GM12878 (cell line): ENCODE measurements around the gene CDC42BPA. TPM values are rescaled to one million over a fixed set of nuclear protein-coding genes. Genes with fewer than 3 reads are reported as not detected.

Source experiments
- ATAC-seq: fragments of 200-7000 bp; cut with Tn5 transposase; 3 replicates; pipeline ENCODE4 v1.9.1; 2020; ENCODE audit warnings: mild to moderate bottlenecking, moderate library complexity
- BruUV-seq: library from RNA; stranded (reverse); fragments of 400-500 nt; replicated peaks from 2 replicates; lab custom pipeline; 2021; lab: Mats Ljungman, UMichigan
- CTCF ChIA-PET: fragments of 300-600 bp; sonication (Branson Sonifier 250); formaldehyde crosslinking; extraction: SDS; loops from one replicate; lab custom pipeline; 2021; ENCODE audit warnings: inconsistent platforms; lab: Yijun Ruan, JAX
- POLR2A ChIA-PET: fragments of 350-600 bp; formaldehyde crosslinking; extraction: SDS; loops from one replicate; lab custom pipeline; 2021; ENCODE audit warnings: inconsistent platforms; lab: Charles Lee
- RAD21 ChIA-PET: fragments of 300-600 bp; sonication (Branson Sonifier 250); formaldehyde crosslinking; loops from one replicate; lab custom pipeline; 2023; ENCODE audit warnings: antibody characterized with exemption; ENCODE audit not compliant: unreplicated experiment; lab: Charles Lee
- SMC1A ChIA-PET: fragments of 300-600 bp; sonication (Branson Sonifier 250); formaldehyde crosslinking; loops from one replicate; lab custom pipeline; 2023; ENCODE audit not compliant: unreplicated experiment, uncharacterized antibody; lab: Charles Lee
- DNase-seq: peaks from one replicate; pipeline ENCODE4 v3.0.0-alpha.2; 2011; ENCODE audit warnings: low read depth, low spot score
- FAIRE-seq: peaks from 3 replicates; lab custom pipeline; 2011; peaks lifted over from hg19 to GRCh38; lab: Jason Lieb, UNC
- H2AFZ ChIP-seq: 2 replicates; pipeline ENCODE4 v1.6.0; 2011; ENCODE audit warnings: low read depth, low read length, control low read depth; ENCODE audit not compliant: control insufficient read depth
- H3K27ac ChIP-seq: 2 replicates; pipeline ENCODE4 v1.5.1; 2011; ENCODE audit warnings: control low read depth; ENCODE audit not compliant: control insufficient read depth, insufficient read depth
- H3K27me3 ChIP-seq, 2 experiments: replicated peaks in 1 of 2; 2 replicates each; pipeline versions ENCODE4 v1.6.0 to v1.6.1; 2011; ENCODE audit warnings: low read length in 1 of 2; ENCODE audit not compliant: control insufficient read depth in 2 of 2, insufficient read depth in 2 of 2
- H3K36me3 ChIP-seq, 2 experiments: 2 replicates each; pipeline ENCODE4 v1.5.1; 2011; ENCODE audit warnings: low read length in 1 of 2; ENCODE audit not compliant: control insufficient read depth in 2 of 2, insufficient read depth in 2 of 2
- H3K4me1 ChIP-seq: 2 replicates; pipeline ENCODE4 v1.6.1; 2011; ENCODE audit warnings: mild to moderate bottlenecking, low read length, moderate library complexity, mixed read lengths; ENCODE audit not compliant: control insufficient read depth, insufficient read depth
- H3K4me2 ChIP-seq: 2 replicates; pipeline ENCODE4 v1.6.0; 2011; ENCODE audit warnings: control low read depth; ENCODE audit not compliant: control insufficient read depth, insufficient read depth
- H3K4me3 ChIP-seq: fragments of 200-600 bp; sonication (generic); 2 replicates; pipeline ENCODE4 v1.5.1; 2016
- H3K79me2 ChIP-seq: 2 replicates; pipeline ENCODE4 v1.6.0; 2011; ENCODE audit warnings: low read length; ENCODE audit not compliant: control insufficient read depth, insufficient read depth
- H3K9ac ChIP-seq: 2 replicates; pipeline ENCODE4 v1.8.0; 2011; ENCODE audit warnings: low read length, control low read depth, mixed read lengths; ENCODE audit not compliant: control insufficient read depth, insufficient read depth
- H3K9me3 ChIP-seq: replicated peaks from 3 replicates; pipeline ENCODE4 v1.5.1; 2011; ENCODE audit warnings: mild to moderate bottlenecking, low read length; ENCODE audit not compliant: control insufficient read depth, insufficient read depth
- H4K20me1 ChIP-seq: 2 replicates; pipeline ENCODE4 v1.6.0; 2011; ENCODE audit not compliant: control insufficient read depth, insufficient read depth
- ASH2L ChIP-seq: fragments of 300-600, 200-600 bp; sonication (generic); IDR thresholded peaks from 2 replicates; pipeline ENCODE4 v1.6.1; 2017; ENCODE audit warnings: low read depth, mild to moderate bottlenecking, borderline replicate concordance
- BHLHE40 ChIP-seq, 2 experiments: fragments of 450-650 bp in 1 of 2; IDR thresholded peaks; 2 replicates each; pipeline ENCODE4 v1.6.1; 2011 to 2017; ENCODE audit warnings: low read depth in 2 of 2, borderline replicate concordance in 1 of 2, improper control_type of control experiment in 1 of 2, low read length in 1 of 2, mild to moderate bottlenecking in 1 of 2
- CBX5 ChIP-seq: sonication (generic); IDR thresholded peaks from 2 replicates; pipeline ENCODE4 v1.6.1; 2016; ENCODE audit warnings: low read depth, moderate library complexity, mild to moderate bottlenecking, inconsistent platforms
- CHD2 ChIP-seq: IDR thresholded peaks from 2 replicates; pipeline ENCODE4 v1.6.1; 2011; ENCODE audit warnings: low read depth, low read length, improper control_type of control experiment, borderline replicate concordance
- CHD4 ChIP-seq: fragments of 200-600 bp; sonication (generic); IDR thresholded peaks from 2 replicates; pipeline ENCODE4 v1.6.1; 2016; ENCODE audit warnings: mild to moderate bottlenecking
- EP300 ChIP-seq, 2 experiments: fragments of 150-350 bp in 1 of 2; IDR thresholded peaks; 2 replicates each; pipeline ENCODE4 v1.6.1; 2011 to 2012; ENCODE audit warnings: low read depth in 2 of 2, low read length in 2 of 2, borderline replicate concordance in 1 of 2, improper control_type of control experiment in 1 of 2, inconsistent platforms in 1 of 2; ENCODE audit not compliant: control insufficient read depth in 1 of 2
- EZH2 ChIP-seq: IDR thresholded peaks from 2 replicates; pipeline ENCODE4 v1.6.1; 2012; ENCODE audit warnings: low read depth, mild to moderate bottlenecking, control low read depth, inconsistent platforms, low read length, borderline replicate concordance; ENCODE audit not compliant: control insufficient read depth
- HDAC2 ChIP-seq: fragments of 200-600 bp; sonication (generic); IDR thresholded peaks from 2 replicates; pipeline ENCODE4 v1.6.1; 2017
- KDM1A ChIP-seq: fragments of 200-600 bp; sonication (generic); IDR thresholded peaks from 2 replicates; pipeline ENCODE4 v1.6.1; 2016; ENCODE audit warnings: borderline replicate concordance
- KLF5 ChIP-seq: fragments of 450-650 bp; IDR thresholded peaks from 2 replicates; pipeline ENCODE4 v1.6.1; 2014; ENCODE audit warnings: mild to moderate bottlenecking; ENCODE audit not compliant: partially characterized antibody
- LARP7 ChIP-seq: fragments of 450-650 bp; IDR thresholded peaks from 2 replicates; pipeline ENCODE4 v1.6.1; 2017; ENCODE audit warnings: mild to moderate bottlenecking
- SIX5 ChIP-seq: IDR thresholded peaks from 2 replicates; pipeline ENCODE4 v1.6.1; 2011; ENCODE audit warnings: mild to moderate bottlenecking, low read depth, low read length, moderate library complexity; ENCODE audit not compliant: severe bottlenecking
- TAF1 ChIP-seq: IDR thresholded peaks from 2 replicates; pipeline ENCODE4 v1.6.1; 2011; ENCODE audit warnings: mild to moderate bottlenecking, low read depth, low read length, borderline replicate concordance
- TBL1XR1 ChIP-seq: IDR thresholded peaks from 2 replicates; pipeline ENCODE4 v1.6.1; 2012; ENCODE audit warnings: low read depth, low read length, improper control_type of control experiment
- whole genome bisulfite sequencing: methylation state at CpG from one replicate; pipeline ENCODE4 v1.1.6; 2016; ENCODE audit warnings: low lambda C conversion rate; ENCODE audit not compliant: insufficient replicate concordance, insufficient coverage; ENCODE audit errors: missing lambda C conversion rate; 5-methylcytosine and 5-hydroxymethylcytosine counted together
- in situ Hi-C: fragments of 300-500 bp; cut with MboI; formaldehyde crosslinking; loops from 9 replicates; pipeline ENCODE4 v1.14.3; 2018; ENCODE audit warnings: mixed read lengths
- intact Hi-C: fragments of 100-400 bp; cut with micrococcal nuclease; formaldehyde crosslinking; loops from one replicate; pipeline ENCODE4 v1.14.2; 2022; ENCODE audit not compliant: unreplicated experiment
- polyA plus RNA-seq, 11 experiments: library from polyadenylated mRNA; depleted of rRNA in 4 of 11; unstranded in 6 of 11; stranded (reverse) in 5 of 11; fragments of >200 nt; fragmentation: Nextera tagmentation in 4 of 11; fragmentation: Illumina TruSeq in 1 of 11; extraction: Ambion mirVana in 4 of 11; extraction: Trizol in 1 of 11; gene quantifications; 1 replicate in 1 of 11; 2 replicates in 10 of 11; pipeline versions ENCODE4 v1.2.1 to v1.2.3, GENCODE V29; 2011 to 2016; ENCODE audit warnings: inconsistent platforms in 2 of 11, missing spikeins in 2 of 11, low read depth in 1 of 11
- total RNA-seq, 4 experiments: library from RNA; depleted of rRNA in 3 of 4; stranded (reverse); fragments of >200 nt in 3 of 4; fragmentation: Illumina TruSeq in 1 of 4; extraction: Trizol in 1 of 4; gene quantifications; 2 replicates each; pipeline versions ENCODE4 v1.2.1 to v1.2.3, GENCODE V29; 2013 to 2021
- TF ChIP-seq, protein P1 (sequence below): IDR thresholded peaks from 2 replicates; pipeline ENCODE4 v1.6.1; 2011; ENCODE audit warnings: low read depth, low read length, improper control_type of control experiment, borderline replicate concordance
- TF ChIP-seq, protein P2 (sequence below): fragments of 450-650 bp; IDR thresholded peaks from 2 replicates; pipeline ENCODE4 v1.6.1; 2016; ENCODE audit warnings: mild to moderate bottlenecking

Gene CDC42BPA
- total and polyA plus RNA-seq, 10 of the 15 experiments (the other 5 are each of a cell fraction or from before 2014, with no cell fraction given): 0.02 to 0.52 (median 0.10) TPM

DNA sequence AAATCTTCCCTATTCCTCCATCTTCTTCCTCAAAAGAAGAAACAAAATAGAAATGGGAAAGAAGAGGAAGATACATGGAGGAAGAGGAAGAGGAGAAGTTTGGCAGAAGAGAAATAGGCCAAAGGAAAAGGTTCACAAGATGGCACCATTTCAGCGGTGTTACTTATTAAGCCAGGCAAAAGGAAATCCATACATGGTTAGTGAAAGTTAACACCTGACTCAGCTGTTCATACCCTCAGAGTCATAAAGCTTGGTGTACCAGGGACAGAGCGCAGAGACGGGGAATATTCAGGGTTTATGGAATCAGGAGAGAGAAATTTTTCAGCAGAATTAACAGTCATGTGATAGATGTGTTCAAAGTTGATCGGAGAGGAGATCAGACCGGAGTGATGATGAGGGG is 307.6 kb downstream of the CDC42BPA start:
- 87% methylated on average over 5 of the region's 5 CpGs for WGBS
- BruUV-seq: no TSS peak
- no peak overlapping the region for H3K27ac ChIP-seq
- in situ Hi-C loops: no loop called here
- no peak for DNase-seq
- 0 out of 4 replicates have a peak, but pooled peaks cover 0 to 4% of the 10 kb centered on the region in 2 experiments for H3K27me3 ChIP-seq
- no peak for FAIRE-seq
- ChIA-PET CTCF (interaction anchor here (0.5 to 1.4 kb wide), 2 partner anchors 9 to 163 kb away, joined by 4 to 7 read pairs; no protein-coding TSS in a partner anchor), POLR2A (no interaction called here), SMC1A (interaction anchor here (0.9 to 2.2 kb wide), 6 partner anchors 9 to 147 kb away, joined by 3 to 7 read pairs (median 3); no protein-coding TSS in a partner anchor), RAD21 (no interaction called here)
- H2AFZ ChIP-seq: no peak overlapping the region
- no peak overlapping the region for H3K9ac ChIP-seq
- H3K4me1 ChIP-seq: no peaks in the 10 kb centered on the region
- H3K79me2 ChIP-seq: no peaks in the 10 kb centered on the region
- no peak for ATAC-seq
- intact Hi-C loops: no loop called here
- no peak overlapping the region for H3K4me2 ChIP-seq
- no peaks in the 10 kb centered on the region; the same call in 2 of the 3 replicates for H3K9me3 ChIP-seq
- no peaks in the 10 kb centered on the region for H4K20me1 ChIP-seq
- no peak for TF ChIP-seq TAF1
- TF ChIP-seq TBL1XR1: no peak
- TF ChIP-seq BHLHE40 (IDR thresholded peaks at IDR 0.05; ENCODE audit: borderline replicate concordance in 1 of 2, low read depth in 2 of 2, low read length in 1 of 2): no peak
- no peak for TF ChIP-seq CHD2
- TF ChIP-seq KLF5: no peak
- no peak for TF ChIP-seq HDAC2
- TF ChIP-seq EP300 (IDR thresholded peaks at IDR 0.05; ENCODE audit: borderline replicate concordance in 1 of 2, control insufficient read depth in 1 of 2, low read depth in 2 of 2, low read length in 2 of 2): no peak
- TF ChIP-seq, protein P1, sequence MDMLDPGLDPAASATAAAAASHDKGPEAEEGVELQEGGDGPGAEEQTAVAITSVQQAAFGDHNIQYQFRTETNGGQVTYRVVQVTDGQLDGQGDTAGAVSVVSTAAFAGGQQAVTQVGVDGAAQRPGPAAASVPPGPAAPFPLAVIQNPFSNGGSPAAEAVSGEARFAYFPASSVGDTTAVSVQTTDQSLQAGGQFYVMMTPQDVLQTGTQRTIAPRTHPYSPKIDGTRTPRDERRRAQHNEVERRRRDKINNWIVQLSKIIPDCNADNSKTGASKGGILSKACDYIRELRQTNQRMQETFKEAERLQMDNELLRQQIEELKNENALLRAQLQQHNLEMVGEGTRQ: no peak
- no peak for TF ChIP-seq ASH2L
- TF ChIP-seq LARP7: no peak
- TF ChIP-seq KDM1A: no peak
- no peak for TF ChIP-seq CHD4
- TF ChIP-seq CBX5: no peak
- no peak for TF ChIP-seq SIX5
- TF ChIP-seq, protein P2, sequence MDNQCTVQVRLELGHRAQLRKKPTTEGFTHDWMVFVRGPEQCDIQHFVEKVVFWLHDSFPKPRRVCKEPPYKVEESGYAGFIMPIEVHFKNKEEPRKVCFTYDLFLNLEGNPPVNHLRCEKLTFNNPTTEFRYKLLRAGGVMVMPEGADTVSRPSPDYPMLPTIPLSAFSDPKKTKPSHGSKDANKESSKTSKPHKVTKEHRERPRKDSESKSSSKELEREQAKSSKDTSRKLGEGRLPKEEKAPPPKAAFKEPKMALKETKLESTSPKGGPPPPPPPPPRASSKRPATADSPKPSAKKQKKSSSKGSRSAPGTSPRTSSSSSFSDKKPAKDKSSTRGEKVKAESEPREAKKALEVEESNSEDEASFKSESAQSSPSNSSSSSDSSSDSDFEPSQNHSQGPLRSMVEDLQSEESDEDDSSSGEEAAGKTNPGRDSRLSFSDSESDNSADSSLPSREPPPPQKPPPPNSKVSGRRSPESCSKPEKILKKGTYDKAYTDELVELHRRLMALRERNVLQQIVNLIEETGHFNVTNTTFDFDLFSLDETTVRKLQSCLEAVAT: no peak
- TF ChIP-seq EZH2: no peak
- no peaks in the 10 kb centered on the region for H3K36me3 ChIP-seq
- H3K4me3 ChIP-seq: no peak overlapping the region
